ENCODE results near the gene EFR3B. TPM values are rescaled to one million over a fixed set of nuclear protein-coding genes. Genes with fewer than 3 reads are reported as not detected.
"Not testable (repeated sequence)": the region's sequence is repeated elsewhere in the genome, so short reads cannot be mapped to it uniquely, and the experiment has no call there.

The EFR3B gene, protein sequence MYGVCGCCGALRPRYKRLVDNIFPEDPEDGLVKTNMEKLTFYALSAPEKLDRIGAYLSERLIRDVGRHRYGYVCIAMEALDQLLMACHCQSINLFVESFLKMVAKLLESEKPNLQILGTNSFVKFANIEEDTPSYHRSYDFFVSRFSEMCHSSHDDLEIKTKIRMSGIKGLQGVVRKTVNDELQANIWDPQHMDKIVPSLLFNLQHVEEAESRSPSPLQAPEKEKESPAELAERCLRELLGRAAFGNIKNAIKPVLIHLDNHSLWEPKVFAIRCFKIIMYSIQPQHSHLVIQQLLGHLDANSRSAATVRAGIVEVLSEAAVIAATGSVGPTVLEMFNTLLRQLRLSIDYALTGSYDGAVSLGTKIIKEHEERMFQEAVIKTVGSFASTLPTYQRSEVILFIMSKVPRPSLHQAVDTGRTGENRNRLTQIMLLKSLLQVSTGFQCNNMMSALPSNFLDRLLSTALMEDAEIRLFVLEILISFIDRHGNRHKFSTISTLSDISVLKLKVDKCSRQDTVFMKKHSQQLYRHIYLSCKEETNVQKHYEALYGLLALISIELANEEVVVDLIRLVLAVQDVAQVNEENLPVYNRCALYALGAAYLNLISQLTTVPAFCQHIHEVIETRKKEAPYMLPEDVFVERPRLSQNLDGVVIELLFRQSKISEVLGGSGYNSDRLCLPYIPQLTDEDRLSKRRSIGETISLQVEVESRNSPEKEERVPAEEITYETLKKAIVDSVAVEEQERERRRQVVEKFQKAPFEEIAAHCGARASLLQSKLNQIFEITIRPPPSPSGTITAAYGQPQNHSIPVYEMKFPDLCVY
- 1 to 10 TPM in 2 of 4 donors, under 1 TPM in 1, not detected in 1; under 0.01 to 6.1 (median 1.3) TPM for total RNA-seq

DNA sequence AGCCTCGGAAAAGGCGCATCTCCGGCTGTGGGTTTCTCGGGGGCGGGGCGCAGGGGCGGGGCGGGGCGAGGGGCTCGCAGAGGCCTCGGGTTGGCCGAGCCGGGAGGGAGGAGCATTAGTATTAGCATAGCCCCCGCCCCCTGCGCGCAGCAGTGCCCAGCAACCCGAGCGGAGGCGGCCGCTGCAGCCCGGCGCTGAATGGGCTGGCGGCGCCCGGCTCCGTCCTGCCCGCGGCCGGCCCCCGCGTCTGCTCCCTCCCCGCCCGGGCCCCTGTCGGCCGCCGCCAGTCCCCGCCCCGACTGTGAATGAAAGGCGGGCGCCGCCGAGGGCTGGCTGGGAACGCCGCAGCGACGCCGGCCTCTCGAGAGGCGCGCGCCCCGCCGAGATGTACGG is at the start of gene EFR3B:
EFR3B (plus strand) TSS at position 149 of the 393 bp plus-strand sequence; CDS start at position 386, 237 bp downstream.
- Histone ChIP-seq H3K27me3 (no peaks in the 10 kb centered on the region), H3K9me3 (no peaks in the 10 kb centered on the region), H3K4me1 (peaks cover 0 to 5% of the 10 kb centered on the region in 2 donors), H3K4me3 (peak within 1 kb of the TSS; percentile 46 to 71), H3K36me3 (no peaks in the 10 kb centered on the region), H3K27ac (peak within 1 kb of the TSS; percentile 43 to 68)
- peak; percentile 94 to 95 for DNase-seq
- intact Hi-C loops (cut with DNase I; ENCODE audit: low total_unique reads) = loop anchor here (10.0 kb wide), 1 partner anchor 67 kb away; the partner anchor contains the start of gene DNAJC27
- TF ChIP-seq, protein P1, sequence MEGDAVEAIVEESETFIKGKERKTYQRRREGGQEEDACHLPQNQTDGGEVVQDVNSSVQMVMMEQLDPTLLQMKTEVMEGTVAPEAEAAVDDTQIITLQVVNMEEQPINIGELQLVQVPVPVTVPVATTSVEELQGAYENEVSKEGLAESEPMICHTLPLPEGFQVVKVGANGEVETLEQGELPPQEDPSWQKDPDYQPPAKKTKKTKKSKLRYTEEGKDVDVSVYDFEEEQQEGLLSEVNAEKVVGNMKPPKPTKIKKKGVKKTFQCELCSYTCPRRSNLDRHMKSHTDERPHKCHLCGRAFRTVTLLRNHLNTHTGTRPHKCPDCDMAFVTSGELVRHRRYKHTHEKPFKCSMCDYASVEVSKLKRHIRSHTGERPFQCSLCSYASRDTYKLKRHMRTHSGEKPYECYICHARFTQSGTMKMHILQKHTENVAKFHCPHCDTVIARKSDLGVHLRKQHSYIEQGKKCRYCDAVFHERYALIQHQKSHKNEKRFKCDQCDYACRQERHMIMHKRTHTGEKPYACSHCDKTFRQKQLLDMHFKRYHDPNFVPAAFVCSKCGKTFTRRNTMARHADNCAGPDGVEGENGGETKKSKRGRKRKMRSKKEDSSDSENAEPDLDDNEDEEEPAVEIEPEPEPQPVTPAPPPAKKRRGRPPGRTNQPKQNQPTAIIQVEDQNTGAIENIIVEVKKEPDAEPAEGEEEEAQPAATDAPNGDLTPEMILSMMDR (IDR thresholded peaks at IDR 0.05) = no peak
- peak; percentile 41 to 49 for TF ChIP-seq POLR2A (IDR thresholded peaks at IDR 0.05)

- TF ChIP-seq, protein P1 (IDR thresholded peaks at IDR 0.05) = no peak
- no peak for TF ChIP-seq POLR2A (IDR thresholded peaks at IDR 0.05)
- intact Hi-C loops (cut with DNase I; ENCODE audit: low total_unique reads) = no loop called here
- Histone ChIP-seq H3K4me3 (no peak overlapping the region), H3K36me3 (no peaks in the 10 kb centered on the region), H3K27ac (no peak overlapping the region), H3K4me1 (no peaks in the 10 kb centered on the region), H3K27me3 (no peaks in the 10 kb centered on the region), H3K9me3 (no peaks in the 10 kb centered on the region)
- no peak for DNase-seq
Observed at GRCh38 chr2:24993406-24994145, 48.3 kb upstream of the EFR3B start.

- H3K36me3 ChIP-seq = no peaks in the 10 kb centered on the region
- intact Hi-C loops (cut with DNase I; ENCODE audit: low total_unique reads) = no loop called here
Observed at GRCh38 chr2:24994146-24994724, 47.6 kb upstream of the EFR3B start.

GRCh38 chr2:24999097-24999496 is 42.8 kb upstream of the EFR3B start:
- H3K27me3 ChIP-seq; H3K27ac ChIP-seq; H3K4me3 ChIP-seq; H3K36me3 ChIP-seq; DNase-seq; H3K9me3 ChIP-seq; intact Hi-C loops (cut with DNase I; ENCODE audit: low total_unique reads); H3K4me1 ChIP-seq: not testable (repeated sequence)

More at GRCh38 chr2:24994146-24994724, 47.6 kb upstream of the EFR3B start:
- Histone ChIP-seq H3K27ac (no peak overlapping the region), H3K27me3 (no peaks in the 10 kb centered on the region), H3K9me3 (no peaks in the 10 kb centered on the region), H3K4me3 (no peak overlapping the region), H3K4me1 (no peaks in the 10 kb centered on the region)
- no peak for DNase-seq
- TF ChIP-seq, protein P1 (IDR thresholded peaks at IDR 0.05) = no peak
- no peak for TF ChIP-seq POLR2A (IDR thresholded peaks at IDR 0.05)

DNA sequence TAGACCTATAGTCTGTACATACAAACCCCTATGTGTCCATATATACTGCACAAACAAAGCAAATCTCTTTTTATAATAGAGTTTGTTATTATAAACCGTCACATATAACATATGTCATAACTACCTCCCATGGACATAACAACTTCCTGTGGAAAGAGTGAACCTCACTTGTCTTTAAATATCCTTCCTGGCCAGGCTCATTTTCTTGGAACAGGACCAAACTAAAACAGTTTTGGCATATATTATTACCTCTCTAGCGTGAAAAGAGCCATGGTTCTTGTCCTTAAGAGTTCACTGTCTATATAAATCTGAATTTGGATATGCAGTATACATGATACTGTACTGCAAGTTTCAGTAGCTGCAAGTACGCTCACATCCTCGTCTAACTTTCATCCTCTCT is 41.8 kb upstream of the EFR3B start:
- Histone ChIP-seq H3K27ac (no peak overlapping the region), H3K36me3 (no peaks in the 10 kb centered on the region), H3K9me3 (no peaks in the 10 kb centered on the region), H3K4me1 (no peaks in the 10 kb centered on the region), H3K4me3 (no peak overlapping the region), H3K27me3 (no peaks in the 10 kb centered on the region)
- TF ChIP-seq, protein P1 (IDR thresholded peaks at IDR 0.05) = no peak
- TF ChIP-seq POLR2A (IDR thresholded peaks at IDR 0.05) = no peak
- intact Hi-C loops (cut with DNase I; ENCODE audit: low total_unique reads) = no loop called here
- no peak for DNase-seq
